Stimulated activated CD4-positive, alpha-beta T cell treated with anti-CD3 and anti-CD28 coated beads, Interleukin-1b, Interleukin-23, amount 100 ng/mL, for 1 hour (primary cell): ENCODE measurements around the gene CCDC74B.
"Not testable (repeated sequence)": the region's sequence is repeated elsewhere in the genome, so short reads cannot be mapped to it uniquely, and the experiment has no call there.

ENCODE experiments used
- DNase-seq, 2 donors: peaks; one replicate each; pipeline ENCODE4 v3.0.0-alpha.2; 2020; ENCODE audit warnings: low read depth in 2 of 2

Gene CCDC74B

DNA sequence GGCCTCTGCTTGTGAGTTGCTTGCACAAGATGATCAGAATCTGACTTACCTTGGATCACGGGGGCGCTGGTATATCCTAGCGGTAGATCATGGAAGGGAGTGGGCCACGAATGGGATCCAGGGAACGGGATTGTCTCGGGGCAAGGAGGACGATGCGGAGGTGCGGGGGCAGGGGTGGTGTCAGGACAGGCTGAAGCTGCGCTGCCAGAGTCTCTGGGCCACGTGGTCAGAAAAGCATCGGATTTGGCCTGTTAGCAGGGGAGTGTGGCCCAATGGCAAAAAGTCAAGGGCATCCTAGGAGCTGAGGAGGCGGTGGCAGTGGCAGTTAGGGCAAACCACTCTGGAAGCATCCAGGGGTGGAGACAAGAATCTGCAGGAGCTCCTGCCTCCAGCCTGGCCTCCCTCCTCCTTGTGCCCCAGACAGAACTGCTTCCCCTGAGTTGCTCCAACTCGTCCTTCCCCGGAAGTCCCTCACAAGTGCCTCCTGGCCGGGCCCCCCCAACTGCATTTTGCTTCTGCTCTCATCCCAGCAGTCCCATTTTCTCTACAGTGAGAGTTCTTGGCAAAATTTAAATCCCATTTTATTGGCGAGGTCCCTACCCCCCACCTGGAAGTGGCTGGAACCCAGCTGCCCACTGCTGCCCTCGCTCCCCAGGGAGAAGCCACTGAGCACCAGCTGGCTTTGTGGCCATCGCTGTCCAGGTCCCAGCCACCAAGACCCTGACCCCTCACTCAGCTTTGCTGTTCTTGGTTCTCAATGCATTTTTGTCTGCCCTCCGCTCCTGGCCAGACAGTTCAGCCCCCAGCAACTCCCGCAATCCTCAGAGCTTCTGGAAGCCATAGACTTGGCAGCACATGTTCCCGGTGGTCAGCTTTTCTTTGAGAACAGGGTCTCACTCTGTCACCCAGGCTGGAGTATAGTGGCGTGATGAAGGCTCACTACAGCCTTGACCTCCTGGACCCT is 5.6 kb upstream of the CCDC74B start:
- no peak for DNase-seq

GRCh38 chr2:130148515-130148914 is 3.6 kb upstream of the CCDC74B start:
- not testable (repeated sequence) for DNase-seq

DNA sequence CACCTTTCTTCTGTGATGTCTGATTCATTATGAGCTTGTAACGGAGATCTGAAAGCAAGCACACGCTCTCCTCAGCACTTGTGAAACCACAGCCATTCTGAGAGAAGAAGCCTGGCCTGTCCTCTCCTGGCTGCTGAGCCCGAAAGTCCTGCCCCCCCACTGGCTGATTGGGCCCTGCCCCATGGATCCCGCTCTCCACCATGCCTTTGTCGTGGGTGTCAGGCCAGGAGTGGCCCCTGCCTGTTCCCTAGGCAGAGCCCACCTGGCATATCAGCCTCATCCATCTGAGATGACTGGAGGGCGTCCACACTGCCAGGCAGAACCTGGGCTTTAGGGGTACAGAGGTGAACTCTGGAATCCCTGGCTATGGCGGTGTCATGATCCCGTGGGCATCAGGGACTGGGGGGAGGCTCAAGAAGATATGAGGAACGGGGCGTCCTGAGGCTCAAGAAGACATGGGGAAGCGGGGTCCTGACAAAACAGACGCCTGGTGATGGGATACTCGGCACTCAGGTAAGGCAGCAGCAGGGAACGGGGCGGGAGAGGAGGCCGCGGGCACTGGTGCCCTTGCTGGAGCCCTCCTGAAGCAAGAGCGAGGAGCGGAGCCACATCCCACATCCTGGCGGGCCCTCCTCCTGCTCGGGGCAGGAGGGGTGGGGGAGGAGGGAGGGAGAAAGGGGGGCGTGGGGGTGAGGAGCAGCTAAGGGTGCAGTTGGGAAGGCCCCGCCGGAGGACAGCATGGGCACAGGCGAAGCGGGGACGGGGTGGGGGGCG is 1.5 kb downstream of the CCDC74B start:
- DNase-seq: not testable (repeated sequence)

GRCh38 chr2:130142396-130143265 is 2.3 kb downstream of the CCDC74B start:
- not testable (repeated sequence) for DNase-seq

GRCh38 chr2:130141645-130142370 is 3.1 kb downstream of the CCDC74B start:
- DNase-seq: not testable (repeated sequence)

- not testable (repeated sequence) for DNase-seq
These were observed 3.9 kb downstream of the CCDC74B start for GRCh38 chr2:130141002-130141401.

DNA sequence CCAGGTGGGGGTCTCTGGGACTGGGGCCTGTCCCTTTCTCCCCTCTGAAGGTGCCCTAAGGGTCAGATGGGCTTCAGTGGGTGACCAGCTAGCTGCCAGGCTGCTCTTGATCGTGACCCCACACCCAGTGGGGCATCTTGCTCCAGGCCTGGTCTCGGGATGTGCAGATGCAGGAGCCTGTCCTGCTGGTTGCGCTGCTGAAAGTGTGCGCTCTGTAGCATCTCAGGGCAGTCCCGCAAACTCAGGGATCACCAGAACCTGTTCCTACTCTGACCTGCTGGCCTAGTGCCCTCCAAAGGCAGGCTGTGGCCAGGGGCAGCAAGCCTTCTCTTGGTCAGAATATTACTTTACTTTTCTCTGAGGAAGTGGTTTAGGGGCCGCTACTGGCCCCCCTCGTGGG is 4.4 kb downstream of the CCDC74B start:
- not testable (repeated sequence) for DNase-seq

- DNase-seq: not testable (repeated sequence)
These were observed 5.3 kb downstream of the CCDC74B start for GRCh38 chr2:130139331-130140280.

GRCh38 chr2:130138841-130139251 is 6.1 kb downstream of the CCDC74B start:
- DNase-seq: not testable (repeated sequence)

GRCh38 chr2:130138326-130138725 is 6.6 kb downstream of the CCDC74B start:
- DNase-seq: not testable (repeated sequence)

- DNase-seq: not testable (repeated sequence)
These were observed 7.8 kb downstream of the CCDC74B start for GRCh38 chr2:130137118-130137517.

DNA sequence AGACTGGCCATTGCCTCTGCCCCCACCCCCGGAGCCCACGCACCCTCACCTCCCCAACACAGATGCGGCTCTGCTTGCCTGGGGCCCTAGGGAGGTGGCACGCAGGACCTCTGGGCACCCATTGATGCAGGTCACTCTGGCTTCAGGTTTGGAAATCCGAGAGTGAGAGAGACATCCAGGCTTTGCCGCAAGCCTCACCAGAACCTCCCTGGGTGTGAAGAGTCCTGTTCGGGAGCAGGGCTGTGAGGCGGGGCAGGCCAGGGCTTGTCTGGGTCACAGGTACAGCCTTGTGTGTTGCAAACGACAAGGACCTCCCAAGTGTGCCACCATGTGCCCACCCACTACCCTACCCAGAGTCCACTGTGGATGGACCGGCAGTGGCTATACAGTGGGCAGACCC is 8.4 kb downstream of the CCDC74B start:
- not testable (repeated sequence) for DNase-seq

DNA sequence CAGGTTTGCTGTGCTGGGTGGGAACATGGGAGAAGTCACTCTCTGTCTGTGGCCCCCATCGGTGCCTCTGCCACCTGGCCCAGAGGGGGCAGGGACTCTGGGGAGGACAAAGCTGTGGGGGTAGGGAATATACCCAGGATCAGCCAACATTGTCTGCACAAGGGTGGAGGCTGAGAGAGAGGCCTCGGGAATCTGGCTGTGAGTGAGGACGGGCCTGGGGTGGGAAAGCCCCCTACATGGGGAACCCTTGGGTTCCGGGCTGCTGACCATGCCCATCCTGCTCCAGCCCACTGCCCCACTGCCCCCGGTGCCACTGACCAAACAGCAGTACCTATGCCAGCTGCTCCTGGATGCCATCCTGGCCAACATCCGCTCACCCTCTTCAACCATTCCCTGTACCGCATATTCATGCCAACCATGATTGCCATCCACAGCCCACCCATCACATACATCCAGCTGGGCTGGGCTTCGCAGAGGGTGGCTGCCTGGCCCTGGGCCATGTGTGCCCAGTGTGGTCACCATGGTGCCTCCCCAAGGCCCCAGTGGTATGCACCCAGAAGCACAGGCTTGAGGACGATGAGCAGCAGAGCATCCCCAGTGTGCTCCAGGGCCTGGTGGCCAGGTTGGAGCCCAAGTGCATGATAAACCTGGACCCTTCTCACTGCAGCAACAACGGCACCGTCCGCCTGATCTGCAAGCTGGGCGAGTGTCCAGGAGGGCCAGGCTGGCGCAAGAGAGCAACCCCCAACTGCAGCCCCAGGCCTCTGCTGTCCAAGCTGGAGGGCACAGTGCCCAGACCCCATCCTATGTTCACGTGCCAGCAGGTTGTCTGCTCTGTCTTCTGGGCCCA is 9.0 kb downstream of the CCDC74B start:
- no peak for DNase-seq

GRCh38 chr2:130129120-130129829 is 15.6 kb downstream of the CCDC74B start, which contains the start of gene POTEF:
POTEF (minus strand) TSS chr2:130129222; CDS start chr2:130120515, 8,707 bp downstream.
- not testable (repeated sequence) for DNase-seq

DNA sequence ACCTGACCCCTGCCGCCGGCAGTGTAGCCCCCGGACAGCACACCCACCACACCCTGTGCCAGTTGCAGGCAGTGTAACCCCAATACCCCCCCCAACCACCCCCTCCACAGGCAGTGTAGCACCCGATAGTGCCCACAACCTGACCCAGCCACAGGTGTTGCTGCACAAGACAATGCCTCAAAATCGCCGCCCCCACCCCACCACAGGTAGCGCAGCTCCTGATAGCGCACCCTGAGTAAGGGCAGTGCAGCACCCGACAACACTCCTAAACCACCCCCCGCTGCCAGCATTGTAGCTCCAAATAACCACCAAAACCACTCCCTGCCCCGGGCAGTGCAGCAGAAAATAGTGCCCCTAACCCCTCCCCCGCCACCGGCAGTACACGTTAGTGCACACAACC is 16.4 kb downstream of the CCDC74B start:
- not testable (repeated sequence) for DNase-seq

GRCh38 chr2:130127726-130128125 is 17.2 kb downstream of the CCDC74B start:
- DNase-seq: not testable (repeated sequence)

GRCh38 chr2:130120924-130121323 is 24.0 kb downstream of the CCDC74B start:
- DNase-seq: not testable (repeated sequence)
